ENCODE measurements around the gene NFIX. TPM values are rescaled to one million over a fixed set of nuclear protein-coding genes. Genes with fewer than 3 reads are reported as not detected.
"Not testable (repeated sequence)": the region's sequence is repeated elsewhere in the genome, so short reads cannot be mapped to it uniquely, and the experiment has no call there.

NFIX gene
- total and polyA plus RNA-seq, 2 donors: 83.5 to 88.6 TPM

DNA sequence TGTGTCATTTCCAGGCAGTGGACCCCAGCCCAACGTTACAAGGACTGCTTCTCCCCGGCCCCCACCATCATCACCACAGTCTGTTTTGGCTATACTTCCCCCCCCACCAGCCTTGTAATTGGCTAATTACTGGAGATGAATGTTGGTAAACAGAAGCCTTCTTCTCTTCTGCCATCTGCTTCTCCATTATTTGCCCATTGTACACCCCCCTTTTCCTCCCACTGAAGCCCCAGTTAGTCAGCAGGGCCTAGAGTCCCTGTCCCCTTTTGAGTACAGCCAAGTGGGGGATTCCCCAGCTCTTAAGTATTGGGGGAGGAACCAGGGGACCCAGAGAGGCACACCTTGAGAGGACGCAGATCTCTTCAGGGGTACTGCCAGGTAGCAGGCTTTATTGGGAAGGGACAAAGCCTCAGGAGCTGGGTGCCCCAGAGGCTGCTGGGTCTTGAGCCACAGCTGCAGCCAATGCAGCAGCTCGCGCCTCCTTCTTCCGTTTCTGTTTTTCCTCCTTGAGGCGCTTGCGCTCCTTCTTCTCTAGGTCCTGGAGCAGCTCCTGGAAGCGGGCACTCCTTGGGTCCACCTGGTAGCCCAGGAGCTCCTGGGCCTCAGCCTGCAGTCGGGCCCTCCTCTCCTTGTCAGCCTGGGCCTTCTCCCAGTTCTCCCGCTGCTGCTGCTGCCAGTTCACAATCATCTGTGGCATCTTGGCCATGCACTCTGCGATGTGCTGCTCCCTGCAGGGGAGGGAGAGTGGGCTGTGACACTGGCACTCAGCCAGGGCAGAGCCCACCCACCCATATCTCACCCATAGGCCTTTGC is 41.3 kb upstream of the NFIX start:
- no peak for DNase-seq (ENCODE audit: extremely low spot score)
- H3K4me3 ChIP-seq (ENCODE audit: low read depth, low read length): no peak overlapping the region
- 55% methylated on average over 12 of the region's 12 CpGs for WGBS
- H3K36me3 ChIP-seq (ENCODE audit: insufficient read depth): peaks cover 6% of the 10 kb centered on the region
- no peak overlapping the region for H3K27ac ChIP-seq (ENCODE audit: low read depth)
- H3K4me1 ChIP-seq (ENCODE audit: insufficient read depth): no peaks in the 10 kb centered on the region

GRCh38 chr19:12954612-12954962 is 40.7 kb upstream of the NFIX start:
- H3K4me1 ChIP-seq (ENCODE audit: insufficient read depth): no peaks in the 10 kb centered on the region
- DNase-seq (ENCODE audit: extremely low spot score): no peak
- H3K27ac ChIP-seq (ENCODE audit: low read depth): no peak overlapping the region
- no peak overlapping the region for H3K4me3 ChIP-seq (ENCODE audit: low read depth, low read length)
- WGBS: 28% methylated on average over 1 of the region's 1 CpG
- H3K36me3 ChIP-seq (ENCODE audit: insufficient read depth): peaks cover 6% of the 10 kb centered on the region

GRCh38 chr19:12955575-12955974 is 39.7 kb upstream of the NFIX start:
- 89% methylated on average over 9 of the region's 9 CpGs for WGBS
- DNase-seq (ENCODE audit: extremely low spot score); H3K36me3 ChIP-seq (ENCODE audit: insufficient read depth); H3K4me1 ChIP-seq (ENCODE audit: insufficient read depth); H3K4me3 ChIP-seq (ENCODE audit: low read depth, low read length); H3K27ac ChIP-seq (ENCODE audit: low read depth): not testable (repeated sequence)

GRCh38 chr19:12955996-12956395 is 39.3 kb upstream of the NFIX start:
- H3K4me1 ChIP-seq (ENCODE audit: insufficient read depth): no peaks in the 10 kb centered on the region
- peaks cover 4% of the 10 kb centered on the region for H3K36me3 ChIP-seq (ENCODE audit: insufficient read depth)
- H3K27ac ChIP-seq (ENCODE audit: low read depth): no peak overlapping the region
- peak overlapping the region; percentile 88 for H3K4me3 ChIP-seq (ENCODE audit: low read depth, low read length)
- 59% methylated on average over 12 of the region's 12 CpGs for WGBS
- DNase-seq (ENCODE audit: extremely low spot score): no peak

GRCh38 chr19:12956446-12957388 is 38.6 kb upstream of the NFIX start, which contains the start of gene GADD45GIP1:
Gene GADD45GIP1, minus strand, starts transcription at chr19:12957223. Its CDS starts 11 bp downstream, at chr19:12957212.
- Histone ChIP-seq H3K27ac (ENCODE audit: low read depth) (peak within 1 kb of the TSS; percentile 93), H3K4me3 (ENCODE audit: low read depth, low read length) (peak within 1 kb of the TSS; percentile 88), H3K36me3 (ENCODE audit: insufficient read depth) (peaks cover 4% of the 10 kb centered on the region), H3K4me1 (ENCODE audit: insufficient read depth) (no peaks in the 10 kb centered on the region)
- WGBS: 3% methylated on average over 84 of the region's 84 CpGs
- DNase-seq (ENCODE audit: extremely low spot score): no peak

GRCh38 chr19:12957389-12957952 is 37.8 kb upstream of the NFIX start:
- not testable (repeated sequence) for H3K36me3 ChIP-seq (ENCODE audit: insufficient read depth); H3K4me1 ChIP-seq (ENCODE audit: insufficient read depth); DNase-seq (ENCODE audit: extremely low spot score)
- peak overlapping the region; percentile 88 for H3K4me3 ChIP-seq (ENCODE audit: low read depth, low read length)
- 28% methylated on average over 31 of the region's 31 CpGs for WGBS
- H3K27ac ChIP-seq (ENCODE audit: low read depth): peak overlapping the region; percentile 93

GRCh38 chr19:12959481-12959880 is 35.8 kb upstream of the NFIX start:
- Histone ChIP-seq H3K4me1 (ENCODE audit: insufficient read depth) (no peaks in the 10 kb centered on the region), H3K27ac (ENCODE audit: low read depth) (no peak overlapping the region), H3K4me3 (ENCODE audit: low read depth, low read length) (no peak overlapping the region), H3K36me3 (ENCODE audit: insufficient read depth) (no peaks in the 10 kb centered on the region)
- WGBS: 75% methylated on average over 6 of the region's 6 CpGs
- DNase-seq (ENCODE audit: extremely low spot score): no peak

DNA sequence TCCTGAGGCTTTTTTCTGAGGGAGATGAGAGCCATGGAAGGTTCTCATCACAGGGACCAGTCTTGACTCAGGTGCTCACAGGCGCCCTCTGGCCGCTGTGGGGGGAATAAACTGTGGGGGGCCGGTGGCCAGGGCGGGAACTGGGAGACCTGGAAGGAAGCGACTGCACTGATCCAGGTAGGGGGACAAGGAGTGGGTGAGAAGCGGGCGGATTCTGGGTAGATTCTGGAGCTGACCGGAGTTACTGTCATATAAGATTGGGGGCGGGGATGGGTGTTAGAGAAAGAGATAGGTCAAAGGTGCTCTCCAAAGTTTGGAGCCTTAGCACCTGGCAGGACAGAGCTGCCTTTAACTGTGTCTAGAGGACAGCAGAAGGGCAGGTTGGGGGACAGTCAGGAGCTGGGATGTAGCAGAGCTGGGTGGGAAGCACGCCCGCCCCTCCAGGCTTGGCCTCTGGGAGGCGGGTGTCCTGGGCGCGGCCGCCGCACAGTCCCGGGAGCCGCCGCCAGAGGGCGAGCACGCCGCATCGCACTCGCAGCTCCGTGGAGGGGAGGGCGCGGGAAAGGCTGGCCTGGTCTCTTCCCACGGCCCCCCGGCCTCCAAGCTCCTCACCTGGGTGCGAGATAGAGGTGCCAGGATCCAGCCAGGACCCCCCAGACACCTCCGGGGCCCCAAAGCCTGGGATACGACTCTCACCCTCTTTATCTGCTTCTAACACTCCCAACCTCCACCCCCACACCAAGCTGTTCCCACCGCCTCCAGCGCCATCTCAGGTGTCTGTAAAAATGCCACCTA is 30.1 kb upstream of the NFIX start:
- DNase-seq (ENCODE audit: extremely low spot score): no peak
- WGBS: under 1% methylated on average over 34 of the region's 34 CpGs
- H3K4me1 ChIP-seq (ENCODE audit: insufficient read depth): no peaks in the 10 kb centered on the region
- peak overlapping the region; percentile 13 for H3K4me3 ChIP-seq (ENCODE audit: low read depth, low read length)
- H3K36me3 ChIP-seq (ENCODE audit: insufficient read depth): no peaks in the 10 kb centered on the region
- no peak overlapping the region for H3K27ac ChIP-seq (ENCODE audit: low read depth)

DNA sequence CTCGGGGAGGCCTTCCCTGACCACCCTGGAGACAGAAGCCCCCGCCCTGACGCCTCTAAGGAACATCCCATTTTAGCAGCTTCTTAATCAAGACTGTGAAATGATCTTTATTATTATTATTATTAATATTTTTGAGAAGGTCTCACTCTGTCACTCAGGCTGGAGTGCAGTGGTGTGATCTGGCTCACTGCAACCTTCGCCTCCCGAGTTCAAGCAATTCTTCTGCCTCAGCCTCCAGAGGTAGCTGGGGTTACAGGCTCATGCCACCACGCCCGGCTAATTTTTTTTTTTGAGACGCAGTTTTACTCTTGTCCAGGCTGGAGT is 29.5 kb upstream of the NFIX start:
- Histone ChIP-seq H3K4me1 (ENCODE audit: insufficient read depth) (no peaks in the 10 kb centered on the region), H3K27ac (ENCODE audit: low read depth) (no peak overlapping the region), H3K4me3 (ENCODE audit: low read depth, low read length) (no peak overlapping the region), H3K36me3 (ENCODE audit: insufficient read depth) (no peaks in the 10 kb centered on the region)
- no peak for DNase-seq (ENCODE audit: extremely low spot score)
- 48% methylated on average over 8 of the region's 8 CpGs for whole genome bisulfite sequencing

- H3K4me3 ChIP-seq (ENCODE audit: low read depth, low read length): no peak overlapping the region
- no peak for DNase-seq (ENCODE audit: extremely low spot score)
- no peaks in the 10 kb centered on the region for H3K4me1 ChIP-seq (ENCODE audit: insufficient read depth)
- H3K36me3 ChIP-seq (ENCODE audit: insufficient read depth): no peaks in the 10 kb centered on the region
- no peak overlapping the region for H3K27ac ChIP-seq (ENCODE audit: low read depth)
- WGBS: 94% methylated on average over 5 of the region's 5 CpGs
These were observed 27.4 kb upstream of the NFIX start for GRCh38 chr19:12967907-12968306.

DNA sequence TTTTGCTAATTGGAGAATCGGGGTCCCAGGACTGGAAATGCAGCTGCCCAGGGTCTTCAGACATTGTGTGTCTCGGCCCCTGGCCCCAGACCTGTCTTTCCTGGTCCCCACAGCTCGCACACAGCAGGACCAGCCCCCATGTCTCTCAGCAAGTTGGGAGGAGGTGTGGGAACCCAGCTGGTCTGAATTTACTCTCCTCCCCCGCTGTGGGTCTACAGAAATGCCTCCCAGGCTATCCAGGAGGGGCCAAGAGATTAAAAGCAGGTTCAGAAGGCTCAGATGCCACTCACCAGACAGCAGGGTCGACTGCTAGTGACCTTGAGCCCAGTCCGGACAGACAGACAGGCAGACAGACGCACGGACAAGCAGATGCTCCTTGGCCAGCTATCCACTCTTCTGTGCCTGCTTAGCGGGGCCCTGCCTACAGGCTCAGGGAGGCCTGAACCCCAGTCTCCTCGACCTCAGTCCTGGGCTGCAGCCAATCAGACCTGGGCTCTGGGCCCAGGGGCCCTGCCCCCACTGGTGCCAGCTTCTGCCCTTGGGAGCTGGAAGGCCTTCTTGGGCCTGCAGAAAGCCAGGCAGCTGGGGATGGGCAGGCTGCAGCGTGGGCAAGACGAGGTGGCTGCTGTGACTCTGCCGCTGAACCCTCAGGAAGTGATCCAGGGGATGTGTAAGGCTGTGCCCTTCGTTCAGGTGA is 25.8 kb upstream of the NFIX start, which contains the start of gene DAND5:
Gene DAND5, plus strand, starts transcription at position 285 of the 697 bp plus-strand sequence. Its CDS starts 85 bp downstream, at position 370.
- no peak for DNase-seq (ENCODE audit: extremely low spot score)
- 45% methylated on average over 14 of the region's 14 CpGs for WGBS
- Histone ChIP-seq H3K4me1 (ENCODE audit: insufficient read depth) (no peaks in the 10 kb centered on the region), H3K27ac (ENCODE audit: low read depth) (no peak within 1 kb of the TSS), H3K36me3 (ENCODE audit: insufficient read depth) (no peaks in the 10 kb centered on the region), H3K4me3 (ENCODE audit: low read depth, low read length) (no peak within 1 kb of the TSS)

DNA sequence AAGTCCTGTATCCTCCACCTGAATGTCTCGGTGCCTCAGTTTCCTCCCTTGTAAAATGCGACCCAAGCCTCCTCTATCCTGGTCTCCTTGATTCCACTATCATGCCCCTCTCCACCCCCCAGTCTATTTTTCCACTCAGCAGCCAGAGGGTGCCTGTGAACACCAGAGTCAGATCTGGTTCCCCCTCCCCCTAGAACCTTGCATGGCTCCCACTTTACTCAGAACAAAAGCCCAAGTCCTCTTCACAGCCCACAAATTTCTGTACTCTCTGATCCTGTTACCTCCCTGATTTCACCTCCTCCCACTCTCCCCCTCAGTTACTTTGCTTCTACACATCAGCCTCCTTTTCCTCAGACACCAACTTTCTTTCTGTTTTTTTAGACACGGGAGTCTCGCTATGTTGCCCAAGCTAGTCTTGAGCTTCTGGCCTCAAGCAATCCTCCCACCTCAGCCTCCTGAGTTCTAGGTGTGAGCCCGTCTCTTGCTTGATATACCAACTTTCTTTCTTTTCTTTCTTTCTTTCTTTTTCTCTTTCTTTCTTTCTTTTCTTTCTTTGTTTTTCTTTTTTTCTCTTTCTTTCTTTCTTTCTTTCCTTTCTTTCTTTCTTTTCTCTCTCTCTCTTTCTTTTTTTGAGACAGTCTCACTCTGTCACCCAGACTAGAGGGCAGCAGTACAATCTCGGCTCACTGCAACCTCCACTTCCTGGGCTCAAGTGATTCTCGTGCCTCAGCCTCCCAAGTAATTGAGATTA is 25.0 kb upstream of the NFIX start:
- H3K4me1 ChIP-seq (ENCODE audit: insufficient read depth): no peaks in the 10 kb centered on the region
- H3K4me3 ChIP-seq (ENCODE audit: low read depth, low read length): no peak overlapping the region
- H3K36me3 ChIP-seq (ENCODE audit: insufficient read depth): no peaks in the 10 kb centered on the region
- WGBS: 84% methylated on average over 7 of the region's 7 CpGs
- H3K27ac ChIP-seq (ENCODE audit: low read depth): no peak overlapping the region
- DNase-seq (ENCODE audit: extremely low spot score): no peak
